HT-29 (cell line): ENCODE data around the gene HELQ. TPM values are rescaled to one million over a fixed set of nuclear protein-coding genes. Genes with fewer than 3 reads are reported as not detected.
"Not testable (repeated sequence)": the region's sequence is repeated elsewhere in the genome, so short reads cannot be mapped to it uniquely, and the experiment has no call there.

Source experiments
- DNase-seq: peaks from one replicate; pipeline ENCODE4 v3.0.0-alpha.2; 2015; ENCODE audit warnings: low spot score
- total RNA-seq: library from RNA; depleted of rRNA; stranded (reverse); fragments of >200 nt; shearing (Covaris generic); gene quantifications from 2 replicates; pipeline ENCODE4 v1.2.3, GENCODE V29; 2014; rRNA removed

HELQ gene, protein sequence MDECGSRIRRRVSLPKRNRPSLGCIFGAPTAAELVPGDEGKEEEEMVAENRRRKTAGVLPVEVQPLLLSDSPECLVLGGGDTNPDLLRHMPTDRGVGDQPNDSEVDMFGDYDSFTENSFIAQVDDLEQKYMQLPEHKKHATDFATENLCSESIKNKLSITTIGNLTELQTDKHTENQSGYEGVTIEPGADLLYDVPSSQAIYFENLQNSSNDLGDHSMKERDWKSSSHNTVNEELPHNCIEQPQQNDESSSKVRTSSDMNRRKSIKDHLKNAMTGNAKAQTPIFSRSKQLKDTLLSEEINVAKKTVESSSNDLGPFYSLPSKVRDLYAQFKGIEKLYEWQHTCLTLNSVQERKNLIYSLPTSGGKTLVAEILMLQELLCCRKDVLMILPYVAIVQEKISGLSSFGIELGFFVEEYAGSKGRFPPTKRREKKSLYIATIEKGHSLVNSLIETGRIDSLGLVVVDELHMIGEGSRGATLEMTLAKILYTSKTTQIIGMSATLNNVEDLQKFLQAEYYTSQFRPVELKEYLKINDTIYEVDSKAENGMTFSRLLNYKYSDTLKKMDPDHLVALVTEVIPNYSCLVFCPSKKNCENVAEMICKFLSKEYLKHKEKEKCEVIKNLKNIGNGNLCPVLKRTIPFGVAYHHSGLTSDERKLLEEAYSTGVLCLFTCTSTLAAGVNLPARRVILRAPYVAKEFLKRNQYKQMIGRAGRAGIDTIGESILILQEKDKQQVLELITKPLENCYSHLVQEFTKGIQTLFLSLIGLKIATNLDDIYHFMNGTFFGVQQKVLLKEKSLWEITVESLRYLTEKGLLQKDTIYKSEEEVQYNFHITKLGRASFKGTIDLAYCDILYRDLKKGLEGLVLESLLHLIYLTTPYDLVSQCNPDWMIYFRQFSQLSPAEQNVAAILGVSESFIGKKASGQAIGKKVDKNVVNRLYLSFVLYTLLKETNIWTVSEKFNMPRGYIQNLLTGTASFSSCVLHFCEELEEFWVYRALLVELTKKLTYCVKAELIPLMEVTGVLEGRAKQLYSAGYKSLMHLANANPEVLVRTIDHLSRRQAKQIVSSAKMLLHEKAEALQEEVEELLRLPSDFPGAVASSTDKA
- 5.2 and 10.4 TPM in 2 replicates for total RNA-seq

GRCh38 chr4:83455281-83456183 lies at the start of gene HELQ, which contains the start of gene MRPS18C:
TSS of gene HELQ (minus strand) at chr4:83455823. CDS start at chr4:83455693, 130 bp downstream.
TSS of gene MRPS18C (plus strand) at chr4:83456058. CDS start at chr4:83456078, 20 bp downstream.
- DNase-seq = peak; percentile 98

DNA sequence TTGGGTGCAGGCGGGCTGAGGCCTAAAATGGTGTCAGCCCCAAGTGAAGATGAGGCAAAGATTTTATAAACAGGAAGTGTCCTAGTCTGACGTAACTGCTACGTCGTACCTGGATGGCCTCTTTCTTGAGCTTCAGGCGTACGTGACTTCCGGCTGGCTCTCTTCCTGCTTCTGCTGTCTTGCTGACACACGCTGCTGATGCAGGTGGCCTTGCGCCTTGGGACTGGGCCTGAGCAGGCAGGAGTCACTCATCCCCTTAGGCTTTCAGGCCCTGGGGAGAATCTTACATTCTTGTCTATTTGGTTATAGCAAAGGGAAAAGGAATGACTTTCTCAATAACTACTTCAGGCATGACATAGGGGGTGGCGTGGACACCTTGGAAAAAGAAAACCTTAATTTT lies 49.4 kb upstream of the HELQ start:
- DNase-seq = no peak

GRCh38 chr4:83504503-83504902 lies 48.9 kb upstream of the HELQ start:
- DNase-seq = no peak

DNA sequence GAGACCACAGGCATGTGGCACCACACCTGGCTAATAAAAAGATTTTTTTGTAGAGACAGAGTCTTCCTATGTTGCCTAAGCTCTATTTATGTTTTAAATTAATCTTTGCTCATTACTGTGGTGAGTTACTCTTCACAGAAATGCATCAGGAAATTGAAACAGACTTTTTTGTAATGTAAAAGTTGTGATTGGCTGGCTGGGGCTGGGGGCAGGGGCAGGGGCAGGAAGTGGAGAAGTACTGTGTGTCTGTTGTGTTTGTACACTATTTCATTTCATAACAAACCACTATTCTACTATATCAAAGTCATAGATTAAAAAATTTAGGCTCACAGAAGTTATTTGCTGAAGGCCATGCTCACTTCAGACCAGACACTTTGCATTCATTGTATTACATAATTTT lies 48.4 kb upstream of the HELQ start:
- no peak for DNase-seq

DNA sequence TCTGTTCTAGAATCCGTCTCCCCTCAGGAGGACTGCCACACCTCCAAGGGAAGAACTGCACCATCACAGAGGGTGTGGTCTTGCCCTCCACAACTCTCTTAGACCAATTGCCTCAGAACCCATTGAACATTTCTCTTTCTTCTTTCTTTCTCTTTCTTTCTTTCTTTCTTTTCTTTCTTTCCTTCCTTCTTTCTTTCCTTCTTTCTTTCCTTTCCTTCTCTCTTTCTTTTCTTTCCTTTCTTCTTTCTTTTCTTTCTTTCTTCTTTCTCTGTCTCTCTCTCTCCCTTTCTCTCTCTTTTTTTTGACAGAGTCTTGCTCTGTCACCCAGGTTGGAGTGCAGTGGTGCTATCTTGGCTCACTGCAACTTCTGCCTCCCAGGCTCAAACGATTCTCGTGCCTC lies 46.0 kb upstream of the HELQ start:
- not testable (repeated sequence) for DNase-seq

DNA sequence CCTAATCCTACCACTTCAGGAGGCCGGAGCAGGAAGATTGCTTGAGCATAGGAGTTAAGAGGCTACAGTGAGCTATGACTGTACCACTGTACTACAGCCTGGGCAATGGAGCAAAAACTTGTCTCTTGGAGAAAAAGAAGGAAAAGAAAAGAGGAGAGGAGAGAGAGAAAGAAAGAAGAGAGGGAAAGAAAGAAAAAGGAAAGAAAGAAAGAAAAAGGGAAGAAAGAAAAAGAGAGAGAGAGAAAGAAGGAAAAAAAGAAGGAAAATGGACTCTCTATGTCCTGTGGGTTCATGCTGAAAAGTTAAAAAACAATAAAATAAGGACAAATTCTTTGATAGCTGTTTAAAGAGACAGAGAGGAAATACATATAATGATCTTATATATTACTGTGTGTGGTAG lies 42.6 kb upstream of the HELQ start:
- no peak for DNase-seq

DNA sequence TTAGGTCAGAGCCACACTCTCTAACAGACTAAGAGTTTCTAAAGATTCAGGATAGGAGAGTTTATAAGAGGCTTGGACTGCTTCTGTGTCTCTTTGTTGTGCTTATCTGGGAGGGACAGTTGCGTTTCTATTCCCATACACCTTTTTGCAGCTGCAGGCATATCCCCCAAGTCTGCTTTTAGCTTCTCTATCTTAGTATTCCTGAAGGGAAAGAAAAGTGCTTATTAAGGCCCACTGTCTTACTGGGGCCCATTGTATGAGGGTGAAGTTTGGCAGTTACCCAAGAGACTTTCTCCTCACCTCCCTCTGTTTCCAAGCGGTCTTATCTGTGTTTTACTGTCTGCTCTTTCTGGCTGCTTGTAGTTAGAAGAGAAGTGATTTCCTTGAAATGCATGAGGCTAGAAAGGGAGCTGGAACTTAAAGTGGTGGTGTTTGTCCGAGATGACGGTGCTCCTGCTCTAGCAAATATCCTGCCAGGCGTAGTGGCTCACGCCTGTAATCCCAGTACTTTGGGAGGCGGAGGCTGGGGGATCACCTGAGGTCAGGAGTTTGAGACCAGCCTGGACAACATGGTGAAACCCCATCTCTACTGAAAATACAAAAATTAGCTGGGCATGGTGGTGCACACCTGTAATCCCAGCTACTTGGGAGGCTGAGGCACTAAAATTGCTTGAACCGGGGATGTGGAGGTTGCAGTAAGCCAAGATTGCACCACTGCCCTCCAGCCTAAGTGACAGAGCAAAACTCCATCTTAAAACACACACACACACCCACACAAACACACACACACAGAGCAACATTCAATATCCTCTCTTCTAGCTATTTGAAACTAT lies 40.7 kb upstream of the HELQ start:
- not testable (repeated sequence) for DNase-seq

DNA sequence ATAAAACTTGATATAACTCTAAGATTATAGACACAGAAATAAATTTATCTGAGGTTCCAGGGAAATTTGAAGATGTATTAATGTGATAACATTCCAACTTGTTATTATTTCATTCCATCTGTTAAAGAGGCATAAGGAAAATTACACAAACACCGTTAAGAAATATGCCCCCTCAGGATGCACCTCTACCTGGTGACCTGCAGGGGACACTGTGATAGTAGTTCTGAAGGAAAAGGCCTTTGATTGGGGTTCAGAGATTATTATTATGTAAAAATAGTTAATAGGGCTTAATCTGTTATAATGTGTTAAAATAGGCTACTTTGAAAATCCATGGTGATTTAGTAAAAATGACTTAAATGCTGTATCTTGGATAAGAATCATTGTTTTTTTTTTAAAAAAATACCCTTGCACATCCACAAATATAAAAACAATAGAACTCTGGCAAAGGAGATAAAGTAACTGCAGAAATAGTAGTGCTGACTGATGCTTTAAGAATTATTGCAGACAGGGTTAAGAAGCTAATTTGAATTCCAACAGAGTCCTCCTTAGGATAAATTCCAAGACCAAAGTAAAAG lies 35.3 kb upstream of the HELQ start:
- peak; percentile 51 for DNase-seq

GRCh38 chr4:83489711-83490326 lies 34.2 kb upstream of the HELQ start:
- DNase-seq = no peak

DNA sequence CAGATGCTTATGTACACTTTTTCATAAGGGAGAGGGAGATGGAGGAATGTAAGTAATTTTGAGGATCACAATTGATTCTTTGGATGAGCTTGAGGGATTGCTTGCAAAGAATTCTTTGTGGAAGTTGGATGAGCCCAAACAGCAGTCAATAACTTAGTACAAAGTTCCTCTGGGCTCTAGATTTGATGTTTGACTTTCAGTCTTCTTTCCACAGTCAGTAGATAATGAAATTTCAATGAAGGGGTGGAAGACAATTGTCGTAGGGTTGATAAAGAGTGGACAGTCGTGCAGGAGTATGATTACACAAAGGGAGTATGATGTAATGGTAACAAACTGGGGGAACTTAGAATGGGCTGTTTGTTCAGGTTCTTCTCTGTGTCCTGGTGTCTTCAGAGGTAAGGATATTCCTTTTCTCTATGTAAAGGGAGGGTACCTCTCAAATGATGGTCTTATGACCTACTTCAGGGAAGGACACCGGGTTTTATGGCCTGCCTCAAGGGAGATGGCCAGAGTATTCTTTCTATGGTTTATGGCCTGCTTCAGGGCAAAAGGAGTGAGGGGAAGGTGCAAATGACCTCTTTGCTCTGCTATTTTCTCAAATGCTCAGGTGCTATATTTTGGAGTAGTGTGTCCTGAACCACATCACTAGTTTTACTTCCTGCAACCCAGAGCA lies 31.0 kb upstream of the HELQ start:
- no peak for DNase-seq

- DNase-seq = peak; percentile 86
Observed at GRCh38 chr4:83484500-83485461, 29.2 kb upstream of the HELQ start, which contains the start of gene ABRAXAS1. TSS of gene ABRAXAS1 (minus strand) at chr4:83485100. CDS start at chr4:83485072, 28 bp downstream.

DNA sequence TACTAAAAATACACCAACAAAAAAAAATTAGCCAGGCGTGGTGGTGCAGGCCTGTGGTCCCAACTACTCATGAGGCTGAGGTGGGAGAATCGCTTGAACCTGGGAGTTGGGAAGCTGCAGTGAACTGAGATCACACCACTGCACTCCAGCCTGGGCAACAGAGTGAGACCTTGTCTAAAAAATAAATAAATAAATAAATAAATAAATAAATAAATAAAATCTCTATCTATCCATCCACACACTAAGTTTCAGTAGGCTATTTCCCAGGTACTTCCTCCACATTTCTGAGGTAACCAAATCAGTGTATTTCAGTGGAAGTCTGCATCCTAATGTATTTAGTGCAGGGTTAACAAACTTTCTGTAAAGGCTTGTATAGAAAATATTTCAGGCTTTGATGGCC lies 18.3 kb upstream of the HELQ start:
- no peak for DNase-seq

DNA sequence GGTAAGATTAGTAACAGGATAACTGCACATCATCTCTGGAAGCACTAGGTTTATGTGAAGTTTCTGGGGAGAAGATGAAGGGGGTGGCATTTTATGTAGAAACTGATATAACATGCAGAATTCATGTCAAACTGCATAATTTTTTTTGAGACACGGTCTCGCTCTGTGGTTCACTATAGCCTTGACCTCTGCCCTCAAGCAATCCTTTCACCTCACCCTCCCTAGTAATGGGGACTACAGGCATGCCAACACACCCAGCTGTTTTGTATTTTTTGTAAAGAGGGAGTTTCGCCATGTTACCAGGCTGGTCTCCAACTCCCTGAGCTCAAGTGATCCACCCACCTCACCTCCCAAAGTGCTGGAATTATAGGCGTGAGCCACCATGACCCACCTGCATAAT lies 17.8 kb upstream of the HELQ start:
- DNase-seq = no peak

GRCh38 chr4:83456184-83456501 lies 520 bp upstream of the HELQ start:
- no peak for DNase-seq

GRCh38 chr4:83454686-83455085 lies 937 bp downstream of the HELQ start:
- DNase-seq = peak; percentile 31

DNA sequence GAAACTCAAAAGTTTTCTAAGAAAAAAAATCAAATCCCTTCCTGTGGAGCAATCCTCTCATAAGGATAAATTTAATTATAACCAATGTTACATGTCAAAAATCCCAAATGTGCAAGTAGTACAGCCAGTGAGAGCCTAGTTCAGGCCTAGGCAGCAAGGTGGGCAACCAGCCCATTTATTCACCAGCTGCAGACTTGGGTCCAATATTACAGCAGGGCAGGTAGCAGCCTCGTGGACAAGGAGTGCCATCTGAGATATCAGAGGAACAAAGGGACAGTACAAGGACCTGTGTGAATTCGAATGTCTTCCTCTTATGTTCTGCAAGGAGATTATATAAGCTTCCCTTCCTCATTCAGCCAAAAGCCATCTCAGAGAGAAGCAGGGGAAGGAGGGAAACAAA lies 6.6 kb downstream of the HELQ start:
- DNase-seq = no peak

DNA sequence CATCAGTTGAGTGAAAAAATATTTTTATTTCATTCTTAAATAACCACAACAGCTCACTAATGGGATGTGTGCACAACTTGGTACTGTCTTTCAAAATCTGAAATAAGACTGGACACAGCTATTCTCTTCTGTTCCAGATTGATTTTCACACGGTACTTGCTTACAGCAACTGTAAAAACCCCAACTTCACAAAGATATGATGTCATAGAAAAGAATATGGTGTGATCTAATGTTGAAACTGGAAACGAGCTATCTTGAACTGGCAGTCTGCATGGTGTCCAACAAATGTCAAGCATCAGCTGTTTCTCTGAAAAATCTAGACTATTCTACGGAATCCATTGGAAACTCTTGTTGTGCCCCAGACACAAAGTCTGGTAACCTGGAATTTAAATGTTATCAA lies 14.7 kb downstream of the HELQ start:
- no peak for DNase-seq
